Measurements from ENCODE around the gene ANAPC16. TPM values are rescaled to one million over a fixed set of nuclear protein-coding genes. Genes with fewer than 3 reads are reported as not detected.

ANAPC16 gene
- total and polyA plus RNA-seq, 2 experiments from 2014 or later, result 77.5 to 126 TPM

DNA sequence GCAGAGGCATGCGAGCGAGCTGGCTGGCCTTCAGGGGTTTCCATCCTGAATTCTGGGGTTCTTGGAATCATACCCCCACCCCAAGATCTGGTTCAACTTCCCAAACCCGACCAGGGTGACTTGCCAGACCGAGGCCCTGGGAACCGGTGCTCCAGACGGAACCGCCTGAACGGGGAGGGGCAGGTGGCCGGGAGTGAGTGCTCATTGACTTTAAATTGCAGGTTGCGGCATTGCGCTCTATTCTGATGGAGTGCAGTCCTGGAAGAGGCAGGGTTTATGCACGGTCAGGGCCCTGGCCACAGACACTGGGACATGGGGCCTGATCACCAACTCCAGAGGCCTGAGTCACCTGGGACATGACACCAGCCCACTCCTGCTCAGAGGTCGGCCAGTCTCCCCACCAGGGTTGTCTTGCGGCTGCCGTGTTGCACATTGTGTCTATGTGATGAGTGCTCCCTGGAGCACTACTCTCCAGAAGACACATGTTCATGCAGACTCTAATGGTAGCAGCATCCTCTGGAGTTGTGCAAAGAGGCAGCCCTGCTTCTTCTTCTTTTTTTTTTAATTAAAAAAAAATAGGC lies 52.1 kb downstream of the ANAPC16 start:
- H3F3A ChIP-seq (replicated peaks; ENCODE audit: low read depth), result peaks cover 15% of the 10 kb centered on the region
- no peaks in the 10 kb centered on the region for H3K79me2 ChIP-seq (replicated peaks; ENCODE audit: insufficient read depth)
- H4K20me1 ChIP-seq (replicated peaks; ENCODE audit: insufficient read depth), result no peaks in the 10 kb centered on the region
- 0 out of 2 replicates have a peak, but pooled peaks cover 2% of the 10 kb centered on the region for H3K9me2 ChIP-seq (ENCODE audit: insufficient read depth)
- H3K27me3 ChIP-seq (ENCODE audit: insufficient read depth), result no peaks in the 10 kb centered on the region
- H3K4me1 Mint-ChIP-seq, result peaks cover 51% of the 10 kb centered on the region
- peak; percentile 10 for ATAC-seq
- peak overlapping the region; percentile 28; the same call in 1 of the 2 replicates for H3K4me2 ChIP-seq
- H3K36me3 ChIP-seq (ENCODE audit: insufficient read depth), result no peaks in the 10 kb centered on the region
- H3K4me3 Mint-ChIP-seq, result peak overlapping the region; percentile 22; the same call in 1 of the 3 replicates
- H3K36me3 Mint-ChIP-seq (ENCODE audit: low read depth), result peaks cover 11% of the 10 kb centered on the region; the same call in 1 of the 3 replicates
- DNase-seq (ENCODE audit: low spot score), result peak; percentile 52
- TF ChIP-seq ZNF331 (CRISPR knock-in tag; IDR thresholded peaks at IDR 0.05; ENCODE audit: low read depth), result no peak
- TF ChIP-seq JUNB (IDR thresholded peaks at IDR 0.05; ENCODE audit: unreplicated experiment), result no peak
- no peak for TF ChIP-seq ZNF114 (CRISPR knock-in tag; IDR thresholded peaks at IDR 0.05)
- TF ChIP-seq, protein P1, sequence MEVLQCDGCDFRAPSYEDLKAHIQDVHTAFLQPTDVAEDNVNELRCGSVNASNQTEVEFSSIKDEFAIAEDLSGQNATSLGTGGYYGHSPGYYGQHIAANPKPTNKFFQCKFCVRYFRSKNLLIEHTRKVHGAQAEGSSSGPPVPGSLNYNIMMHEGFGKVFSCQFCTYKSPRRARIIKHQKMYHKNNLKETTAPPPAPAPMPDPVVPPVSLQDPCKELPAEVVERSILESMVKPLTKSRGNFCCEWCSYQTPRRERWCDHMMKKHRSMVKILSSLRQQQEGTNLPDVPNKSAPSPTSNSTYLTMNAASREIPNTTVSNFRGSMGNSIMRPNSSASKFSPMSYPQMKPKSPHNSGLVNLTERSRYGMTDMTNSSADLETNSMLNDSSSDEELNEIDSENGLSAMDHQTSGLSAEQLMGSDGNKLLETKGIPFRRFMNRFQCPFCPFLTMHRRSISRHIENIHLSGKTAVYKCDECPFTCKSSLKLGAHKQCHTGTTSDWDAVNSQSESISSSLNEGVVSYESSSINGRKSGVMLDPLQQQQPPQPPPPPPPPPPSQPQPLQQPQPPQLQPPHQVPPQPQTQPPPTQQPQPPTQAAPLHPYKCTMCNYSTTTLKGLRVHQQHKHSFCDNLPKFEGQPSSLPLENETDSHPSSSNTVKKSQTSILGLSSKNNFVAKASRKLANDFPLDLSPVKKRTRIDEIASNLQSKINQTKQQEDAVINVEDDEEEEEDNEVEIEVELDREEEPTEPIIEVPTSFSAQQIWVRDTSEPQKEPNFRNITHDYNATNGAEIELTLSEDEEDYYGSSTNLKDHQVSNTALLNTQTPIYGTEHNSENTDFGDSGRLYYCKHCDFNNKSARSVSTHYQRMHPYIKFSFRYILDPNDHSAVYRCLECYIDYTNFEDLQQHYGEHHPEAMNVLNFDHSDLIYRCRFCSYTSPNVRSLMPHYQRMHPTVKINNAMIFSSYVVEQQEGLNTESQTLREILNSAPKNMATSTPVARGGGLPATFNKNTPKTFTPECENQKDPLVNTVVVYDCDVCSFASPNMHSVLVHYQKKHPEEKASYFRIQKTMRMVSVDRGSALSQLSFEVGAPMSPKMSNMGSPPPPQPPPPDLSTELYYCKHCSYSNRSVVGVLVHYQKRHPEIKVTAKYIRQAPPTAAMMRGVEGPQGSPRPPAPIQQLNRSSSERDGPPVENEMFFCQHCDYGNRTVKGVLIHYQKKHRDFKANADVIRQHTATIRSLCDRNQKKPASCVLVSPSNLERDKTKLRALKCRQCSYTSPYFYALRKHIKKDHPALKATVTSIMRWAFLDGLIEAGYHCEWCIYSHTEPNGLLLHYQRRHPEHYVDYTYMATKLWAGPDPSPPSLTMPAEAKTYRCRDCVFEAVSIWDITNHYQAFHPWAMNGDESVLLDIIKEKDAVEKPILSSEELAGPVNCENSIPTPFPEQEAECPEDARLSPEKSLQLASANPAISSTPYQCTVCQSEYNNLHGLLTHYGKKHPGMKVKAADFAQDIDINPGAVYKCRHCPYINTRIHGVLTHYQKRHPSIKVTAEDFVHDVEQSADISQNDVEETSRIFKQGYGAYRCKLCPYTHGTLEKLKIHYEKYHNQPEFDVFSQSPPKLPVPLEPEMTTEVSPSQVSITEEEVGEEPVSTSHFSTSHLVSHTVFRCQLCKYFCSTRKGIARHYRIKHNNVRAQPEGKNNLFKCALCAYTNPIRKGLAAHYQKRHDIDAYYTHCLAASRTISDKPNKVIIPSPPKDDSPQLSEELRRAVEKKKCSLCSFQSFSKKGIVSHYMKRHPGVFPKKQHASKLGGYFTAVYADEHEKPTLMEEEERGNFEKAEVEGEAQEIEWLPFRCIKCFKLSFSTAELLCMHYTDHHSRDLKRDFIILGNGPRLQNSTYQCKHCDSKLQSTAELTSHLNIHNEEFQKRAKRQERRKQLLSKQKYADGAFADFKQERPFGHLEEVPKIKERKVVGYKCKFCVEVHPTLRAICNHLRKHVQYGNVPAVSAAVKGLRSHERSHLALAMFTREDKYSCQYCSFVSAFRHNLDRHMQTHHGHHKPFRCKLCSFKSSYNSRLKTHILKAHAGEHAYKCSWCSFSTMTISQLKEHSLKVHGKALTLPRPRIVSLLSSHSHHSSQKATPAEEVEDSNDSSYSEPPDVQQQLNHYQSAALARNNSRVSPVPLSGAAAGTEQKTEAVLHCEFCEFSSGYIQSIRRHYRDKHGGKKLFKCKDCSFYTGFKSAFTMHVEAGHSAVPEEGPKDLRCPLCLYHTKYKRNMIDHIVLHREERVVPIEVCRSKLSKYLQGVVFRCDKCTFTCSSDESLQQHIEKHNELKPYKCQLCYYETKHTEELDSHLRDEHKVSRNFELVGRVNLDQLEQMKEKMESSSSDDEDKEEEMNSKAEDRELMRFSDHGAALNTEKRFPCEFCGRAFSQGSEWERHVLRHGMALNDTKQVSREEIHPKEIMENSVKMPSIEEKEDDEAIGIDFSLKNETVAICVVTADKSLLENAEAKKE (CRISPR knock-in tag; IDR thresholded peaks at IDR 0.05), result no peak
- TF ChIP-seq, protein P2, sequence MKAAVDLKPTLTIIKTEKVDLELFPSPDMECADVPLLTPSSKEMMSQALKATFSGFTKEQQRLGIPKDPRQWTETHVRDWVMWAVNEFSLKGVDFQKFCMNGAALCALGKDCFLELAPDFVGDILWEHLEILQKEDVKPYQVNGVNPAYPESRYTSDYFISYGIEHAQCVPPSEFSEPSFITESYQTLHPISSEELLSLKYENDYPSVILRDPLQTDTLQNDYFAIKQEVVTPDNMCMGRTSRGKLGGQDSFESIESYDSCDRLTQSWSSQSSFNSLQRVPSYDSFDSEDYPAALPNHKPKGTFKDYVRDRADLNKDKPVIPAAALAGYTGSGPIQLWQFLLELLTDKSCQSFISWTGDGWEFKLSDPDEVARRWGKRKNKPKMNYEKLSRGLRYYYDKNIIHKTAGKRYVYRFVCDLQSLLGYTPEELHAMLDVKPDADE (IDR thresholded peaks at IDR 0.05), result no peak
- TF ChIP-seq, protein P3, sequence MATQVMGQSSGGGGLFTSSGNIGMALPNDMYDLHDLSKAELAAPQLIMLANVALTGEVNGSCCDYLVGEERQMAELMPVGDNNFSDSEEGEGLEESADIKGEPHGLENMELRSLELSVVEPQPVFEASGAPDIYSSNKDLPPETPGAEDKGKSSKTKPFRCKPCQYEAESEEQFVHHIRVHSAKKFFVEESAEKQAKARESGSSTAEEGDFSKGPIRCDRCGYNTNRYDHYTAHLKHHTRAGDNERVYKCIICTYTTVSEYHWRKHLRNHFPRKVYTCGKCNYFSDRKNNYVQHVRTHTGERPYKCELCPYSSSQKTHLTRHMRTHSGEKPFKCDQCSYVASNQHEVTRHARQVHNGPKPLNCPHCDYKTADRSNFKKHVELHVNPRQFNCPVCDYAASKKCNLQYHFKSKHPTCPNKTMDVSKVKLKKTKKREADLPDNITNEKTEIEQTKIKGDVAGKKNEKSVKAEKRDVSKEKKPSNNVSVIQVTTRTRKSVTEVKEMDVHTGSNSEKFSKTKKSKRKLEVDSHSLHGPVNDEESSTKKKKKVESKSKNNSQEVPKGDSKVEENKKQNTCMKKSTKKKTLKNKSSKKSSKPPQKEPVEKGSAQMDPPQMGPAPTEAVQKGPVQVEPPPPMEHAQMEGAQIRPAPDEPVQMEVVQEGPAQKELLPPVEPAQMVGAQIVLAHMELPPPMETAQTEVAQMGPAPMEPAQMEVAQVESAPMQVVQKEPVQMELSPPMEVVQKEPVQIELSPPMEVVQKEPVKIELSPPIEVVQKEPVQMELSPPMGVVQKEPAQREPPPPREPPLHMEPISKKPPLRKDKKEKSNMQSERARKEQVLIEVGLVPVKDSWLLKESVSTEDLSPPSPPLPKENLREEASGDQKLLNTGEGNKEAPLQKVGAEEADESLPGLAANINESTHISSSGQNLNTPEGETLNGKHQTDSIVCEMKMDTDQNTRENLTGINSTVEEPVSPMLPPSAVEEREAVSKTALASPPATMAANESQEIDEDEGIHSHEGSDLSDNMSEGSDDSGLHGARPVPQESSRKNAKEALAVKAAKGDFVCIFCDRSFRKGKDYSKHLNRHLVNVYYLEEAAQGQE (IDR thresholded peaks at IDR 0.05; ENCODE audit: unreplicated experiment), result no peak
- TF ChIP-seq NANOG (IDR thresholded peaks at IDR 0.05; ENCODE audit: borderline replicate concordance), result no peak
- no peak for TF ChIP-seq STAT1 (IDR thresholded peaks at IDR 0.05; ENCODE audit: unreplicated experiment)
- TF ChIP-seq EZH2 (IDR thresholded peaks at IDR 0.05; ENCODE audit: low read depth, unreplicated experiment), result no peak
- TF ChIP-seq, protein P4, sequence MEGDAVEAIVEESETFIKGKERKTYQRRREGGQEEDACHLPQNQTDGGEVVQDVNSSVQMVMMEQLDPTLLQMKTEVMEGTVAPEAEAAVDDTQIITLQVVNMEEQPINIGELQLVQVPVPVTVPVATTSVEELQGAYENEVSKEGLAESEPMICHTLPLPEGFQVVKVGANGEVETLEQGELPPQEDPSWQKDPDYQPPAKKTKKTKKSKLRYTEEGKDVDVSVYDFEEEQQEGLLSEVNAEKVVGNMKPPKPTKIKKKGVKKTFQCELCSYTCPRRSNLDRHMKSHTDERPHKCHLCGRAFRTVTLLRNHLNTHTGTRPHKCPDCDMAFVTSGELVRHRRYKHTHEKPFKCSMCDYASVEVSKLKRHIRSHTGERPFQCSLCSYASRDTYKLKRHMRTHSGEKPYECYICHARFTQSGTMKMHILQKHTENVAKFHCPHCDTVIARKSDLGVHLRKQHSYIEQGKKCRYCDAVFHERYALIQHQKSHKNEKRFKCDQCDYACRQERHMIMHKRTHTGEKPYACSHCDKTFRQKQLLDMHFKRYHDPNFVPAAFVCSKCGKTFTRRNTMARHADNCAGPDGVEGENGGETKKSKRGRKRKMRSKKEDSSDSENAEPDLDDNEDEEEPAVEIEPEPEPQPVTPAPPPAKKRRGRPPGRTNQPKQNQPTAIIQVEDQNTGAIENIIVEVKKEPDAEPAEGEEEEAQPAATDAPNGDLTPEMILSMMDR (conservative IDR thresholded peaks at IDR 0.05; ENCODE audit: low read depth in 2 of 2), result no peak
- peaks cover 39% of the 10 kb centered on the region for H3K4me1 ChIP-seq (ENCODE audit: insufficient read depth)
- peak overlapping the region; percentile 86 for H3K27ac ChIP-seq (ENCODE audit: low read depth)
- no peak overlapping the region for H3K4me3 ChIP-seq
- no peaks in the 10 kb centered on the region; the same call in 2 of the 3 replicates for H3K9me3 Mint-ChIP-seq
- peaks cover 21% of the 10 kb centered on the region for H3K27me3 Mint-ChIP-seq (ENCODE audit: insufficient read depth, low read depth, poor library complexity)
- H3K27ac Mint-ChIP-seq, result peak overlapping the region; percentile 62
- H2AFZ ChIP-seq, result peak overlapping the region; percentile 12

All from GM23338 (cell line).